PC-9 (cell line): ENCODE results near the gene CLDN20.

Source experiments
- CTCF ChIP-seq: fragments of 200-600 bp; sonication (generic); conservative IDR thresholded peaks from 2 replicates; pipeline ENCODE4 v1.6.1; 2017; ENCODE audit warnings: mixed run types, antibody characterized with exemption, mild to moderate bottlenecking, moderate library complexity
- EZH2 ChIP-seq: fragments of 200-600 bp; sonication (generic); IDR thresholded peaks from 2 replicates; pipeline ENCODE4 v1.8.0; 2017; ENCODE audit warnings: antibody characterized with exemption, low read depth

GRCh38 chr6:155287762-155288161 lies 23.9 kb downstream of the CLDN20 start:
- TF ChIP-seq CTCF (no peak), EZH2 (no peak)
